AG09319 (cell line): ENCODE data around the gene TESK1.

Source experiments
- DNase-seq: peaks from one replicate; pipeline ENCODE4 v3.0.0-alpha.2; 2010; ENCODE audit warnings: low read depth; ENCODE audit errors: extremely low read depth
- CTCF ChIP-seq: IDR thresholded peaks from 2 replicates; pipeline ENCODE4 v1.5.1; 2011; ENCODE audit warnings: low read depth, mild to moderate bottlenecking, inconsistent platforms, low read length, moderate library complexity

The TESK1 gene

GRCh38 chr9:35604578-35605350, at the start of gene TESK1:
TSS of gene TESK1 (plus strand) at chr9:35605262. CDS start at chr9:35605620, 358 bp downstream.
- no peak for DNase-seq
- no peak for TF ChIP-seq CTCF

- no peak for TF ChIP-seq CTCF
These were observed 49.2 kb upstream of the TESK1 start for GRCh38 chr9:35555881-35556280.

GRCh38 chr9:35556776-35557175, 48.3 kb upstream of the TESK1 start:
- TF ChIP-seq CTCF = no peak
- DNase-seq = no peak

More at GRCh38 chr9:35555881-35556280, 49.2 kb upstream of the TESK1 start:
- no peak for DNase-seq

- no peak for TF ChIP-seq CTCF
- DNase-seq = no peak
These were observed 47.7 kb upstream of the TESK1 start for GRCh38 chr9:35557320-35557719.

- no peak for DNase-seq
- no peak for TF ChIP-seq CTCF
These were observed 46.9 kb upstream of the TESK1 start for GRCh38 chr9:35558185-35558584.

GRCh38 chr9:35559792-35560530, 45.1 kb upstream of the TESK1 start:
- DNase-seq = no peak
- no peak for TF ChIP-seq CTCF
